Raji (cell line): ENCODE data around the gene RAB7A.

Source experiments
- POLR2A ChIP-seq: IDR thresholded peaks from 2 replicates; pipeline ENCODE4 v1.6.1; 2011; ENCODE audit warnings: low read depth, low read length, control low read depth; ENCODE audit not compliant: insufficient read depth

The RAB7A gene

DNA sequence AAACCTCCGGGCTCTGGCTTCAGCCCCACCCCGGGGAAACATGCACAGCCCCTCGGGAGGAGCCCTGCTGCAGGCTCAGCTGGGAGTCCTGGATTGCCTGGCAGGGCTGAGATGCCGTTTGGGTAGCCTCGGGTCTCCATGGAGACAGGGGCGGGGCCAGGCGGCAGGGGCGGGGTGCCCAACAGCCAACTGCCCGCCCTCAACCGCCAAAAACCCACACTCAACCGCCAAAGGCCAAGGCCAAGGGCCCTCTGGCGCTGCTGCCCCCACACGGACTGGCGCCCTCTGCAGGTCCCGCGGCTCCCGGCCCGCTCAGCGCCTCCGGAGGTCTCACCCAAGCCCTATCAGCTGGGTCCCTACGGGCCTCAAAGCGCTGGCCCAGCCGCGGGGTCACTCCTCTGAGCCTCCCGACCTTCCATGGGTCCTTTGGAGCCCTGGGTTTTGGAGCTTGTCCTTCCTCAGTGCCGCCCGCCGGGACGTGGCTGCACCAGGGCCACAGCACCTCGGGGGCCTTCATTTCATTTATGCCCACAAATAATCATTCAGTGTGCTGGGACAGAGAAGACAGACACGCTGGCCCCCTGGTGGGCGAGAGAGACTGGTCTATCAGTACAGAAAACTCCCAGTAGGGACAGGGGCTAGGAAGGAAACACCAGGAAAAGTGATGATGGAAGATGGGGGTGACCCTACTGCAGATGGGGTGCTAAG, 119.9 kb downstream of the RAB7A start:
- peak; percentile 38; the same call in 1 of the 2 replicates for TF ChIP-seq POLR2A

DNA sequence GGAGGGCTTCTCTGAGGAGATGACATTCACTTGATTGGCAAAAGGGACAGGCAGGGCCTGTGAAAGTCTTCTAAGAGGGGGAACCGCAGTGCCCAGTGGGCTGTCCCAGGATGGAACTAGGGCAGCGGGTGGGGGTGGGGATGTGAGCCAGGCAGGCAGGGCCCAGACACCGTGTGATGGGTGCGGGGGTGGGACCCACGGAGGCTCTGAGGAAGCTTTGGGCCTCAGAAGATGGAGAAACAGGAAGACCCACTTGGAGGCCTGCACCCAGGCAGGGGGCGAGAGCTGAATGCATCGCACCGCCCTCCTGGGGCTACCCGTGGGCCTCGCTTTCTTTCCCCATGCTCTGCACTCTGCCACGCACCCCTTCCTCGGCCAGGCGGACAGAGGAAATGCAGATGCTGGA, 120.5 kb downstream of the RAB7A start:
- no peak for TF ChIP-seq POLR2A

DNA sequence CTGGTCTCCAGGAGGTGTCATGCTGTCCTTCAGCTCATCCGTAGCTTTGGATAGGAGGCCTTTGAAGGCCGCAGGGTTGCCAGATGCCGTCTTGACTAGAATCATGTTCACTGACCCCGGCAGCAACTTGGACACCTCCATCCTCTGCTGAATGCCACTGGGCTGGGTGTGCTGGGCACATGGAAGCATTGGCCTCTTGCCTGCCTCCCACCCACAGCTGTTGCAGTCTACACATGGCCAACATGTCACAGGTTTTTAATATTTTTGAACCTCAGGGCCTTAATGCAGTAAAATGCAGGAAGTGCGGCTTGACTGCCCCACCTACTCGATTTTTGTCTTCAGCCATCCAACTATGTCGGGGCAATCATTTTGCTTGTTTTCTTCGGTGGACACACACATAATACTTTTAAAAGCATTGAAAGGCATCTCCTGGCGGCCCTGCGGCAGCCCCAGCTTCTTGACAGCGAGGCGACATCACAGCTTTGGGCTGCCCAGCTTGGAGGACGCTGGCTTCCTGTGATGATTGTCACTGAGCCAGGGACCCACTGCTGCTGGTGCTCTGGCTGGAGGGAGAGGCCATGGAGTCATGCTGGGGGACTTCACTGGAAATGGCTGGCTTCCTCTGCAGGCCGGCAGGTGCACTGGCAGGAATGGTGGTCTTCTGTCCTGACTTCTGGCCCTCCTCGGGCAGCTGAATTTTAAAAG, 121.8 kb downstream of the RAB7A start:
- no peak for TF ChIP-seq POLR2A

DNA sequence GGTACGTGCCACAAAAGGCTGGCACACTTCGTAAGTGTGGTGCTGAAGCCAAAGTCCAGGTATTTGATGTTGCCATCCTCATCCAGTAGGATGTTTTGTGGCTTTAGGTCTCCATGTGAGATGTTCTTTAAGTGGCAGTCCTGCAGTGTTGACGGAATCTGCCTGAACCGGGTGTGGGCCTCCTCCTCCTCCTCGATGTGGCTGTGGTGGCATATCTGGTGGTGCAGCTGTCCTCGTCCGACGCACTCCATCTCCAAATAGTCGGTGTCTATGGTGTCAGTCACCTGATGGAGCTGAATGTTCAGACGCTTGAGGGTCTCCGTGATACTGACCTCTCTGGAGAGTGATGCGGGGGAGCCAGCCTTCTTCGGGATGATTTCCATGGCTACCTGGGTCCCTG, 123.0 kb downstream of the RAB7A start:
- no peak for TF ChIP-seq POLR2A

DNA sequence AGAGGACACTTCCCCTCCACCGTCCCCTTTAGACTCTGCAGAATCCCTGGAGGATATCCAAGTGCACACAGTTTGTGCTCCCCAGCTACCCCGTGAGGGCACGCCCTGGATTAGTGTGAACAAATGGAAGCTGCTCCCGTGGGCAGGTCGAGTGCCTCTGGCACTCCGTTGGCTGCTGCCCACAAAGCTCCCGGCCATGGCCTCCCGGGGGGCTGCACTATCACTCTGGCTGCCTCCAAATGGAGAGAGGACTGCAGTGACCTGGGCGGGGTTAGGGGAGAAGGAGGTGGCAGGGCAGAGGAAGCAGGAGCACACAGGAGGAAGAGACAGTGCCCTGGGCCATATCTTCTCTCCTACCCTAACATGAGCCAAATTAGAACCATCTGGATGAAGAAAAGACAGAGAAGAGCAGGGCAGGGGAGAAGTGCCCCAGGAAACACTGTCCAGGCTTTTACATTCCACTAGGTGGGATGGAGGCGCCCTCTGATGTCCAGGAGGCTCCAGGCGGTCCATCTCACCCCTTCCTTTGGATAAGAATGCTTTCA, 124.0 kb downstream of the RAB7A start:
- TF ChIP-seq POLR2A = no peak

DNA sequence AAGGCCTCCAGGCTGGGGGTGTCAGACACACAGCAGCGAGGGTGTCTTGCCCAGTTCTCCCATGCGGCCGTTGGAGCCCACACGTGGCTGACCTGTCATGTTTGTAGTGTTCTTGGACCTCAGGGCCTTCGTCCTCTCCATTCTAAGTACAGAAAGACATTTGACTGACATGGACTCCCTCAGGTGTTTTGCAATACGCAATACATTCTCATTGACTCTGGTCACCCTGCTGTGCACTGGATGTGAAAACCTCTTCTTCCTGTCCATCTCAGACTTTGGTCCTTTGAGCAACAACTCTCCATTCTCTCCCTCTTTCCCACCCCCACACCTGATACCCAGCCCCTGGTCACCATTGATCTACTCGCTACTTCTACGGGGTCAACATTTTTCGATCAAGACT, 124.6 kb downstream of the RAB7A start:
- TF ChIP-seq POLR2A = no peak

DNA sequence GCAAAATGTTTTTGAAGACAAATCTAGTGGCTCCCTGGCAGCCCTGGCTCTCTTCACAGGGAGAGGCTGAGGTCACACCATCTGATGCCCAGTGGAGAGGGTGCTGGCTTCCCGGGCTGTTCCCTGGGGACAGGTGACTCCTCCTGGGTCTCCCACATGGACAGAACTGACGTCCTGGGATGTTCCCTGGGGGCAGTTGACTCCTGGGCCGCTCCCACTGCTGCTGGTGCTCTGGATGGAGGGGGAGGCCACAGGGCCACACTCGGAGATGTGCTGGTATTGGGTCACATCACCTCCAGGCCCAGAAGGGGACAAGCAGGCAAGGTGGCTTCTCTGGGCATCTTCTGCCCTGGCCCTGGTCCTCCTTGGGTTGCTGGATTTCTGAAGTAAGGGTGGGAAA, 125.6 kb downstream of the RAB7A start:
- TF ChIP-seq POLR2A = no peak

DNA sequence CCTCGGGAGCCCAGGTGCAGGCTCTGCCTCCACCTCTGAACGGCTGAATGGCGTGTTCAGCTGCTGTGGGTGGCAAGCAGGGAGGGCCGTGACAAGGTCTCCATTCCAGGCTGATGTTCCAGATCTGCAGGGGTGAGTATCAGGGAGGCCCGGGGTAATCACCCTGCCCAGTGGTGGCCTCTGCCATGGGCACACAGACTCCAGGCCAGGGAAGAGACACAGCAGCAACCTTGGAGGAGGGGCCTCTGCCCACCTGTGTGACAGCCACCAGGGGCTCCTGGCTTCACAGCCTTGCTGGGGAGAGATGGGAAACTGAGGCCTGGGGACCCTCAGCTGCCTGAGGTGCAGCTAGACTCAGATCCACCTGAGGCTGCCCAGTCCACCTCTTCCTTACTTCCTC, 127.8 kb downstream of the RAB7A start:
- TF ChIP-seq POLR2A = no peak

DNA sequence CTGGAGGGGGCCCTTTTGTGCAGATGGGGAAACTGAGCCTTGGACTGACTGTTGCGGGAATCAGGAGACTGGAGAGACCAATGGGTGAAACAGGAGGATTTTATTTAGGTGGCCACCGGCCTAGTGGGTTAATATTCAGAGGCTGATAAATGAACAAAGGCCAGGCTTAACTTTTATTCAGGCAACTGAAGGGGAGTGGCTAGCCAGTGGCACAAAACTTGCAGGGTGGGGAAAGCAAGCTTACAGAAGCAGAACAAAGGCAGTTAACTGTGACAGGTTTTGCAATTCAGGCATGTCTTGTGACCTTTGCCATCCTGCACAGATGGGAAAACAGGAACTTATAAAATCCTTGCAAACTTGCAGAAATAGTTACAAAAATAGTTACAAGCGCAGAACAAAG, 128.5 kb downstream of the RAB7A start:
- no peak for TF ChIP-seq POLR2A

DNA sequence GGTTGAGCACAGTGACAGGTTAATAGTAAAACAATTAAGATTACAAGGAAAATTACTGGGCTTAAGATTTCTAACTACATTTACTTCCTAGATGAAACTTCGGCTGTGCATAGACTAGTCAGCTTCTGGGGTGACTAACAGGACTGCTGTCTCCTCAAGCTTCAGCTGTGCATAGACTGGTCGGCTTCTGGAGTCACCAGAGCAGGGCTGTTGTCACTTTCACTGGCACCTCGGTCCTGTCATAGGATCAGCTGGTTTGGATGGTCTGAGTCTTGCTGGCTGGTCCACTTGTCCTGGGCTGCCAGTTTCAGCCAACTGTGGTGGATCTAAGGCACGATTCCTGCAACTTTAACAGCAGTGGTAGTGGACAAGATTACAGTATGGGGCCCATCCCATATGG, 129.6 kb downstream of the RAB7A start:
- TF ChIP-seq POLR2A = no peak

DNA sequence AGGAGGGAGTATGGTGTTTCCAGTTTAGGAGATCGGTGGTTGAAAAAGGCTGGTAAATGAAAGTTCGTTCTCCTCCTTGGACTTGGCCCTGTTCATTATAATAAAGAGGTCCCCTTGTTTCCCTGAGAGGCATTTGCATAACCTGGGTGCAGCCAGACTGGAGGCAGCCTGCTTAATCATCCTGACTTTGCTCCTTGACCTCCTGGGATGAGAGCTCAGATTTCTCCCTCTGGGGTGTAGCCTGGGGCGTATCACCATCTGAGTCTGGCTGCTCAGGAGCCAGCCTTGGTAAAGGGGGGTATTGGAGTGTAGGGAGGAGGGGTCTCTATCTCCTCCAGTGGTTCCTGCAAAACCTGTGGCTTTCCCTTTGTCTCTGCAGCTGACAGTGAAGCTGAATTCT, 132.2 kb downstream of the RAB7A start:
- no peak for TF ChIP-seq POLR2A

DNA sequence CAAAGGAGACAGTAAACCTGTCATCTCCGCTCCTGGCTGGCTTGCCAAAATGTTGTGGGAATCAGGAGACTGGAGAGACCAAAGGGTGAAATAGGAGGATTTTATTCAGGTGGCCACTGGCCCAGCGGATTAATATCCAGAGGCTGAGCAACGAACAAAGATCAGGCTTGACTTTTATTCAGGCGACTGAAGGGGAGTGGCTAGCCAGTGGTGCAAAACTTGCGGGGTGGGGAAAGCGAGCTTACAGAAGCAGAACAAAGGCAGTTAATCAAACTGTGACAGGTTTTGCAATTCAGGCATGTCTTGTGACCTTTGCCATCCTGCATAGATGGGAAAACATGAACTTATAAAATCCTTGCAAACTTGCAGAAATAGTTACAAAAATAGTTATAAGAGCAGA, 133.6 kb downstream of the RAB7A start:
- no peak for TF ChIP-seq POLR2A

DNA sequence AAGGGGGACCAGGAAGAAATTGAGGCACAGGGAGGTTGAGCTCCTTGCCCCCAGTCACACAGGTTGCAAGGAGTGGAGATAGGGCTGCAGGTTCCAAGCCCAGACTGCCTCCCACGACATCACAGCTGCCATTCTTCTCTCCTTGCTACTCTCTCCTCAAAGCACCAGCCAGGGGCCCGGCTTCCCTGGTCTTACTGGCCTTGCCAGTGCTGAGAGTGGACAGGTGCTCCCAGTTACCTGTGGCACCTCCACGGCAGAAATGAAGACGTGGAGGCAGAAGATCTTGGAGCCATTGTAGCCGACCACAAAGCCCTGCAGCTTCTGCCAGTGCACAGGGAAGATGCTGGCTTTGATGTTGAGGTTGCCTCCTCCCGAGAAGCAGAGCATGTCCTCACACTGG, 135.5 kb downstream of the RAB7A start:
- no peak for TF ChIP-seq POLR2A

DNA sequence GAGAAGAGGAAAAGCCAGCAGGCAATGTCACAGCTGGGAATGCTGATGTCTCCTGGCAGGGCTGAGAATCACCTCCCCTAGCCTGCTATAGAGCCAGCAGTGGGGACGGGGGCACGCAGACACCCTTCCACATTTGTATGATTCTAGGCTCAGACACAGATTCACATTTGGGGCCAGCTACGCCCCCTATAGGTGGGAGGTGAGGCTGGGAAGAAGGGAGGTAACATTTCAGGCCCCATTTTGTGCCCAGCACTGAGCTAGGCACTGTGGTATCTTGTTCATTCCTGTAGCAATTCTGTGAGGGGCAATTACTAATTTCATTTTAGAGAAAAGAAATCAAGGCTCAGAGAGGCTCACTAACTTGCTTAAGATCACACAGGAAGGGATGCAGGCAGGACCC, 137.6 kb downstream of the RAB7A start:
- TF ChIP-seq POLR2A = no peak
